CD4-positive, alpha-beta T cell treated with Interleukin-4 for 1 hour (primary cell): ENCODE results near the gene PRAMEF15.
"Not testable (repeated sequence)": the region's sequence is repeated elsewhere in the genome, so short reads cannot be mapped to it uniquely, and the experiment has no call there.

Source experiments
- DNase-seq, 2 donors: peaks; one replicate each; pipeline ENCODE4 v3.0.0-alpha.2; 2020 to 2022

The PRAMEF15 gene

GRCh38 chr1:13315281-13315680 is at the start of gene PRAMEF15:
Gene PRAMEF15, plus strand, starts transcription at chr1:13315581. Its CDS starts 2,827 bp downstream, at chr1:13318408.
- not testable (repeated sequence) for DNase-seq

GRCh38 chr1:13277016-13277415 is 38.4 kb upstream of the PRAMEF15 start:
- not testable (repeated sequence) for DNase-seq

- DNase-seq: not testable (repeated sequence)
These were observed 35.8 kb upstream of the PRAMEF15 start for GRCh38 chr1:13279617-13280016.

- DNase-seq: not testable (repeated sequence)
These were observed 30.3 kb upstream of the PRAMEF15 start, which contains the start of gene PRAMEF8 for GRCh38 chr1:13285037-13285436. Gene PRAMEF8, minus strand, starts transcription at chr1:13285137. Its CDS starts 1,046 bp downstream, at chr1:13284091.

- DNase-seq: not testable (repeated sequence)
These were observed 26.4 kb upstream of the PRAMEF15 start for GRCh38 chr1:13289030-13289429.

GRCh38 chr1:13297216-13297931 is 18.0 kb upstream of the PRAMEF15 start:
- not testable (repeated sequence) for DNase-seq

GRCh38 chr1:13298699-13299098 is 16.7 kb upstream of the PRAMEF15 start:
- not testable (repeated sequence) for DNase-seq

GRCh38 chr1:13302197-13302596 is 13.2 kb upstream of the PRAMEF15 start:
- not testable (repeated sequence) for DNase-seq

GRCh38 chr1:13303239-13303638 is 12.1 kb upstream of the PRAMEF15 start, which contains the start of gene PRAMEF33:
Gene PRAMEF33, plus strand, starts transcription at chr1:13303539. Its CDS starts 2,416 bp downstream, at chr1:13305955.
- DNase-seq: not testable (repeated sequence)

- not testable (repeated sequence) for DNase-seq
These were observed 27.1 kb downstream of the PRAMEF15 start for GRCh38 chr1:13342496-13342895.

- not testable (repeated sequence) for DNase-seq
These were observed 31.7 kb downstream of the PRAMEF15 start, which contains the start of gene PRAMEF14 for GRCh38 chr1:13347034-13347433. Gene PRAMEF14, minus strand, starts transcription at chr1:13347134. Its CDS starts 1,820 bp downstream, at chr1:13345314.

GRCh38 chr1:13353476-13353875 is 38.1 kb downstream of the PRAMEF15 start:
- not testable (repeated sequence) for DNase-seq

GRCh38 chr1:13354475-13354874 is 39.1 kb downstream of the PRAMEF15 start:
- not testable (repeated sequence) for DNase-seq

GRCh38 chr1:13356774-13357173 is 41.4 kb downstream of the PRAMEF15 start:
- DNase-seq: peak in 1 of 2 donors; percentile 28

GRCh38 chr1:13362364-13362763 is 47.0 kb downstream of the PRAMEF15 start:
- DNase-seq: not testable (repeated sequence)

GRCh38 chr1:13364928-13365327 is 49.5 kb downstream of the PRAMEF15 start:
- not testable (repeated sequence) for DNase-seq

- DNase-seq: not testable (repeated sequence)
These were observed 51.2 kb downstream of the PRAMEF15 start for GRCh38 chr1:13366536-13366935.

GRCh38 chr1:13368544-13368943 is 53.2 kb downstream of the PRAMEF15 start:
- DNase-seq: not testable (repeated sequence)
